Measurements from ENCODE around the gene GLIPR1. TPM values are rescaled to one million over a fixed set of nuclear protein-coding genes. Genes with fewer than 3 reads are reported as not detected.
"Not testable (repeated sequence)": the region's sequence is repeated elsewhere in the genome, so short reads cannot be mapped to it uniquely, and the experiment has no call there.

The GLIPR1 gene
- total and polyA plus RNA-seq, 4 experiments from 2014 or later: 96.1 to 222 (median 129) TPM

DNA sequence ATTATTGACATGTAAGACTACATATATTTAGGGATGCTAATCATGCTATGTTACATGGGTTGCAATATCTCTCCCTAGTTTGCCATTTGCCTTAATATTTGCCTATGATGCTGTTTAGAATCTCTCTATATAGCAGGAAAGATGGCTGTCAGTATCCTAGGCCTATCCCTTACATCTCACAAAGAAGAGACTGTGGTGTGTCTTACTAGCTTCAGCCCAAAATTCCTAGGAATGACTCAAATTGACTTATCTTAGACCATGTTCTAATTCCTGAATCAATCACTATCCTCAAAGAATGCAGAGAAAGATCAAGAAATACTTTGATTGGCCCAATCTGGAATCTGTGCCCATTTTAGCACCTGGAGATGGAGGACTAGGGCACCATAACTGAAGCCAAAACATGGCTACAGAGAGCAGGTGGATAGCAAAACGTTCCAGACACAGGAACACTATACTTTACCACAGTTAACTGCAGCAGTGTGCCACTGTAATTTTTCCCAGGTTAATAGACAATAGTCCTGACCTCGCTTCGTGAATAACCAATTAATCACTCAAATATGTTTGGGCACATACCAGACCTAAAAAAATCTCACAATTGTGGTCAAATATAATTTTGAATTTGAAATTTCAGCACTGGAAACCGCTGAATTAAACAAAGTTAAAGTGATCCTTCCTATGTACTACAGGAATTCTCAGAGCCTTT is 32.7 kb upstream of the GLIPR1 start:
- ChIA-PET POLR2A (ENCODE audit: partially characterized antibody) (no interaction called here), CTCF (ENCODE audit: partially characterized antibody) (interaction anchor here (1.7 to 2.5 kb wide), 4 partner anchors 10 to 37 kb away, joined by 4 to 24 read pairs (median 11); no protein-coding TSS in a partner anchor)
- no peak overlapping the region for H3K27ac ChIP-seq (ENCODE audit: low read depth, low read length)
- DNase-seq: no peak
- H3K27me3 Mint-ChIP-seq: peaks cover 0 to 3% of the 10 kb centered on the region in 2 donors
- H3K4me3 Mint-ChIP-seq: no peak overlapping the region
- no peaks in the 10 kb centered on the region for H3K36me3 Mint-ChIP-seq
- H3K27me3 ChIP-seq (ENCODE audit: insufficient read depth, low read length): no peaks in the 10 kb centered on the region
- intact Hi-C loops (cut with micrococcal nuclease): no loop called here
- H3K27ac Mint-ChIP-seq: no peak overlapping the region
- no peaks in the 10 kb centered on the region for H3K36me3 ChIP-seq (ENCODE audit: insufficient read depth, low read length)
- peaks cover 0 to 2% (median 0%) of the 10 kb centered on the region in 8 donors for H3K9me3 Mint-ChIP-seq
- H3K9me3 ChIP-seq (ENCODE audit: control insufficient read depth in 1 of 2, low read length in 2 of 2): no peaks in the 10 kb centered on the region
- H3K4me1 ChIP-seq (ENCODE audit: insufficient read depth, low read length): no peaks in the 10 kb centered on the region
- peaks cover 0 to 2% (median 0%) of the 10 kb centered on the region in 4 donors for H3K4me1 Mint-ChIP-seq
- H3K4me3 ChIP-seq (ENCODE audit: low read length in 2 of 2): no peak overlapping the region

DNA sequence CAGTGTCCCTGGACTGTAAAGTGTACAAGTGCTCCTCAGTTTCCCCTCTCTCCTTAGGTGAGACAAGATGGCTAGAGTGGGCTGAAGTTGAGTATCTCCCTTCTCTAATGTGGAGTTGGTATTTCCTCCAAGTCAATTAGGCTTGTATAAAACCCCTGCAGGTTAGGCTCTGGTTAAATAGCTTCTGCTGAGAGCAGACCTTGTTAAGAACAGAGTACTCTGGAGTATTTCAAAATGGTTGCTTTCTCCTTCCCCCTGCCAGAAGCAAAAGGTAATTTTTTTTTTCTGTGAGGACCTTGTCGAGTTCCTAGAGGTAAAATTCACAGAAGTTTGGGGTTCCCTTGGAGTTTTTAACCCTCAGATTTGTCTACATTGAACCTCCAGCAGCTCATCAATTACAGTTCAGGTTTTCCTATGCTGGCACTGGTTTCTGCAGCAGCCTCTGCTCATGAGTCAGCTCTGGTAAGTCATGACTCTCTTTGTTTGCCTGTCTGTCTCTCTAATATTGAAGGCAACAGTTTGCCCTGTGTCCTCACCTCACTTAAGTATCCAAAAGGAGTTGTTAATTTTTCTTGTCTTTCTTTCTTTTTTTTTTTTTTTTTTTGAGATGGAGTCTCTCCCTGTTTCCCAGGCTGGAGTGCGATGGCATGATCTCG is 27.8 kb upstream of the GLIPR1 start:
- Histone ChIP-seq H3K4me1 (ENCODE audit: insufficient read depth, low read length) (peaks cover 18% of the 10 kb centered on the region), H3K4me3 (ENCODE audit: low read length in 2 of 2) (no peak overlapping the region), H3K27ac (ENCODE audit: low read depth, low read length) (no peak overlapping the region), H3K9me3 (ENCODE audit: control insufficient read depth in 1 of 2, low read length in 2 of 2) (no peaks in the 10 kb centered on the region), H3K27me3 (ENCODE audit: insufficient read depth, low read length) (no peaks in the 10 kb centered on the region), H3K36me3 (ENCODE audit: insufficient read depth, low read length) (no peaks in the 10 kb centered on the region)
- ChIA-PET POLR2A (ENCODE audit: partially characterized antibody) (interaction anchor here (16.6 kb wide), 1 partner anchor 27 kb away, joined by 204 read pairs; the partner anchor contains the start of gene GLIPR1), CTCF (ENCODE audit: partially characterized antibody) (interaction anchor here (1.1 to 6.2 kb wide), 3 partner anchors 15 to 52 kb away, joined by 3 to 56 read pairs (median 7); no protein-coding TSS in a partner anchor)
- no peak overlapping the region for H3K27ac Mint-ChIP-seq
- peaks cover 0 to 3% (median under 1%) of the 10 kb centered on the region in 8 donors for H3K9me3 Mint-ChIP-seq
- DNase-seq: no peak
- peaks cover 15 to 24% (median 18%) of the 10 kb centered on the region in 4 donors for H3K4me1 Mint-ChIP-seq
- intact Hi-C loops (cut with micrococcal nuclease): no loop called here
- no peak overlapping the region for H3K4me3 Mint-ChIP-seq
- no peaks in the 10 kb centered on the region for H3K27me3 Mint-ChIP-seq
- peaks cover 0 to 3% of the 10 kb centered on the region in 2 donors for H3K36me3 Mint-ChIP-seq

DNA sequence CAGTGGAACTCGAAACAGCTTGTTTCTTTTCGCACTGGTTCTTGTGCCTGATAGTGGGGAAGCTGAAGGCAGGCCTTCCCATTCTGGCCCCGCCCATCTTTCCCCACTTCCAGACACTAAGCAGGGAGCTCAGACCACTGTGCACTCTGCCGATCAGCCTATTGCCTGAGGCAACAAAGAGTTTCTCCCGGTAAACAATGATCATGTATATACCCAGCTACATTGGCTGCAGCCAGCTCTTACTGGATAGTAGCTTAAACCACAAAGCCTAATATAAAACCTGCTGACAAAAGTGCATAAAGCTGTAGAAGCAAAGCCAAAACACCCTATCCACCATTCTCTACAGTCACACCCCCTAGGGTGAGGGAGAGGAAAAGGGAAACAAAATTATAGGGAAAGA is 24.7 kb upstream of the GLIPR1 start:
- no peaks in the 10 kb centered on the region for H3K9me3 ChIP-seq (ENCODE audit: control insufficient read depth in 1 of 2, low read length in 2 of 2)
- ChIA-PET POLR2A (ENCODE audit: partially characterized antibody) (interaction anchor here (0.8 to 16.6 kb wide), 5 partner anchors 18 to 65 kb away, joined by 3 to 204 read pairs (median 3); partner anchors contain the start of genes GLIPR1 and GLIPR1L2), CTCF (ENCODE audit: partially characterized antibody) (interaction anchor here (1.2 to 6.2 kb wide), 5 partner anchors 10 to 29 kb away, joined by 4 to 56 read pairs (median 4); partner anchors contain the start of gene GLIPR1)
- H3K27ac ChIP-seq (ENCODE audit: low read depth, low read length): no peak overlapping the region
- peaks cover 0 to 3% of the 10 kb centered on the region in 2 donors for H3K36me3 Mint-ChIP-seq
- peaks cover 39 to 52% (median 45%) of the 10 kb centered on the region in 4 donors for H3K4me1 Mint-ChIP-seq
- no peaks in the 10 kb centered on the region for H3K27me3 ChIP-seq (ENCODE audit: insufficient read depth, low read length)
- H3K9me3 Mint-ChIP-seq: peaks cover 0 to 7% (median 2%) of the 10 kb centered on the region in 8 donors
- intact Hi-C loops (cut with micrococcal nuclease): loop anchor here (2.0 kb wide), 1 partner anchor 17 kb away; no protein-coding TSS in a partner anchor
- peak overlapping the region in 2 of 8 donors; percentile 19 to 44 for H3K4me3 Mint-ChIP-seq
- peak overlapping the region in 2 of 7 donors; percentile 15 to 43 for H3K27ac Mint-ChIP-seq
- no peaks in the 10 kb centered on the region for H3K27me3 Mint-ChIP-seq
- H3K36me3 ChIP-seq (ENCODE audit: insufficient read depth, low read length): no peaks in the 10 kb centered on the region
- no peak overlapping the region for H3K4me3 ChIP-seq (ENCODE audit: low read length in 2 of 2)
- DNase-seq: no peak
- peaks cover 46% of the 10 kb centered on the region for H3K4me1 ChIP-seq (ENCODE audit: insufficient read depth, low read length)

DNA sequence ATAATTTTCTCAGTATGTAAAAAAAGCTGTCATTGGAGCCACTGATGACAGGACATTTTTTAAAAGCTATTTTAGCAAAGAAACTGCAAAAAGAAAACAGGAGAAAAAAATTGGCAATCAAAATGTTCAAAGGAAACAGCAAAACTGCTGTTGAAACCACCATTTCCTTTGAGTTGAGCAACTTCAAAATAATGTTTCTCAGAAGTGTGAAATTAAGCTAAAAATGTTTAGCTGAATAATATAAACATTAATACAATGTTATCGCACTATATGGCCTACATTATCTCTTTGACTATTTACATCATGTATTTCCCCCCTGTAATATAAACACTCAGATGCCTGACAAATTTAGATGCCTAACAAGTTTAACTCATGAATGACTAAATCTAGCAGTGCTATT is 23.4 kb upstream of the GLIPR1 start:
- peaks cover 48% of the 10 kb centered on the region for H3K4me1 ChIP-seq (ENCODE audit: insufficient read depth, low read length)
- no peaks in the 10 kb centered on the region for H3K9me3 ChIP-seq (ENCODE audit: control insufficient read depth in 1 of 2, low read length in 2 of 2)
- DNase-seq: peak in 4 of 5 donors; percentile 29 to 41 (median 36)
- H3K27ac ChIP-seq (ENCODE audit: low read depth, low read length): no peak overlapping the region
- intact Hi-C loops (cut with micrococcal nuclease): loop anchor here (1.0 to 2.0 kb wide), 2 partner anchors 18 to 23 kb away; partner anchors contain the start of gene GLIPR1
- CTCF ChIA-PET (ENCODE audit: partially characterized antibody): interaction anchor here (0.9 to 6.2 kb wide), 5 partner anchors 11 to 66 kb away, joined by 3 to 56 read pairs (median 4); partner anchors contain the start of gene GLIPR1L2
- peaks cover 0 to 7% (median 2%) of the 10 kb centered on the region in 8 donors for H3K9me3 Mint-ChIP-seq
- POLR2A ChIA-PET (ENCODE audit: partially characterized antibody): interaction anchor here (0.9 to 16.6 kb wide), 5 partner anchors 14 to 66 kb away, joined by 3 to 204 read pairs (median 7); partner anchors contain the start of genes GLIPR1 and GLIPR1L2
- H3K36me3 ChIP-seq (ENCODE audit: insufficient read depth, low read length): no peaks in the 10 kb centered on the region
- peak overlapping the region in 7 of 8 donors; percentile 6 to 68 (median 62) for H3K4me3 Mint-ChIP-seq
- H3K27me3 ChIP-seq (ENCODE audit: insufficient read depth, low read length): no peaks in the 10 kb centered on the region
- H3K36me3 Mint-ChIP-seq: peaks cover 0 to 3% of the 10 kb centered on the region in 2 donors
- H3K27ac Mint-ChIP-seq: peak overlapping the region in 4 of 7 donors; percentile 17 to 93 (median 45)
- peaks cover 39 to 63% (median 51%) of the 10 kb centered on the region in 4 donors for H3K4me1 Mint-ChIP-seq
- H3K27me3 Mint-ChIP-seq: no peaks in the 10 kb centered on the region
- no peak overlapping the region for H3K4me3 ChIP-seq (ENCODE audit: low read length in 2 of 2)

DNA sequence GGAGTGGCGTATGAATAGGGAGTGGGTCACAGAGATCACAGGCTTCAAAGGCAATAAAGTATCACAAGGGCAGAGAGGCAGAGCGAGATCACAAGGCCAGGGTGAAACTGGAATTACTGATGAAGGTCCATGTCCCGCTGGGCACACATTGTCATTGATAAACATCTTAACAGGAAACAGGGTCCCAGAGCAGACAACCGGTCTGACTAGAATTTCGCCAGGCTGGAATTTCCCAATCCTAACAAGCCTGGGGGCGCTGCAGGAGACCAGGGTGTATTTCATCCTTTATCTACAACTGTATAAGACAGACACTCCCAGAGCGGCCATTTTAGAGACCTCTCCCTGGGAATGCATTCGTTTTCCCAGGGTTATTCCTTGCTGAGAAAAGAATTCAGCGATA is 22.7 kb upstream of the GLIPR1 start:
- not testable (repeated sequence) for H3K27ac ChIP-seq (ENCODE audit: low read depth, low read length); H3K36me3 ChIP-seq (ENCODE audit: insufficient read depth, low read length); H3K9me3 ChIP-seq (ENCODE audit: control insufficient read depth in 1 of 2, low read length in 2 of 2); H3K27me3 Mint-ChIP-seq; H3K9me3 Mint-ChIP-seq; H3K4me3 ChIP-seq (ENCODE audit: low read length in 2 of 2); H3K27me3 ChIP-seq (ENCODE audit: insufficient read depth, low read length); DNase-seq; H3K36me3 Mint-ChIP-seq
- ChIA-PET POLR2A (ENCODE audit: partially characterized antibody) (interaction anchor here (0.9 to 16.6 kb wide), 5 partner anchors 14 to 67 kb away, joined by 3 to 204 read pairs (median 7); partner anchors contain the start of genes GLIPR1 and GLIPR1L2), CTCF (ENCODE audit: partially characterized antibody) (interaction anchor here (0.9 to 6.2 kb wide), 5 partner anchors 20 to 67 kb away, joined by 3 to 56 read pairs (median 7); partner anchors contain the start of gene GLIPR1L2)
- peaks cover 48% of the 10 kb centered on the region for H3K4me1 ChIP-seq (ENCODE audit: insufficient read depth, low read length)
- Mint-ChIP-seq H3K4me1 (peaks cover 42 to 70% (median 55%) of the 10 kb centered on the region in 4 donors), H3K27ac (peak overlapping the region; percentile 47 to 93 (median 81)), H3K4me3 (peak overlapping the region in 7 of 8 donors; percentile 45 to 66 (median 58))
- intact Hi-C loops (cut with micrococcal nuclease): loop anchor here (1.0 to 2.0 kb wide), 2 partner anchors 19 to 22 kb away; partner anchors contain the start of gene GLIPR1

DNA sequence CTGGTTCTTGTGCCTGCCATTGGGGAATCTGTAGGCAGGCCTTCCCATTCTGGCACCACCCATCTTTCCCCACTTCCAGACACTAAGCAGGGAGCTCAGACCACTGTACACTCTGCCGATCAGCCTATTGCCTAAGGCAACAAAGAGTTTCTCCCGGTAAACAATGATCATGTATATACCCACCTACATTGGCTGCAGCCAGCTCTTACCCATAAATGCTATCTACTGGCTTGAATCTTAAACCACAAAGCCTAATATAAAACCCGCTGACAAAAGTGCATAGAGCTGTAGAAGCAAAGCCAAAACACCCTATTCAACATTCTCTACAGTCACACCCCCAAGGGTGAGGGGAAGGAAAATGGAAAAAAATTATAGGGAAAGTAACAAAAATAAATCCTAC is 20.8 kb upstream of the GLIPR1 start:
- Mint-ChIP-seq H3K27me3 (no peaks in the 10 kb centered on the region), H3K9me3 (peaks cover 0 to 9% (median 4%) of the 10 kb centered on the region in 8 donors), H3K36me3 (peaks cover 0 to 3% of the 10 kb centered on the region in 2 donors), H3K4me3 (peak overlapping the region in 7 of 8 donors; percentile 19 to 79 (median 64)), H3K27ac (peak overlapping the region; percentile 2 to 88 (median 72)), H3K4me1 (peaks cover 42 to 70% (median 55%) of the 10 kb centered on the region in 4 donors)
- no peaks in the 10 kb centered on the region for H3K9me3 ChIP-seq (ENCODE audit: control insufficient read depth in 1 of 2, low read length in 2 of 2)
- intact Hi-C loops (cut with micrococcal nuclease): no loop called here
- DNase-seq: no peak
- POLR2A ChIA-PET (ENCODE audit: partially characterized antibody): interaction anchor here (1.3 to 16.6 kb wide), 2 partner anchors 10 to 20 kb away, joined by 3 to 204 read pairs; partner anchors contain the start of gene GLIPR1
- H3K4me1 ChIP-seq (ENCODE audit: insufficient read depth, low read length): peaks cover 48% of the 10 kb centered on the region
- no peaks in the 10 kb centered on the region for H3K27me3 ChIP-seq (ENCODE audit: insufficient read depth, low read length)
- H3K4me3 ChIP-seq (ENCODE audit: low read length in 2 of 2): peak overlapping the region in 1 of 2 donors; percentile 11
- CTCF ChIA-PET (ENCODE audit: partially characterized antibody): interaction anchor here (0.8 to 4.1 kb wide), 5 partner anchors 12 to 69 kb away, joined by 3 to 37 read pairs (median 12); partner anchors contain the start of genes GLIPR1 and GLIPR1L2
- H3K27ac ChIP-seq (ENCODE audit: low read depth, low read length): no peak overlapping the region
- no peaks in the 10 kb centered on the region for H3K36me3 ChIP-seq (ENCODE audit: insufficient read depth, low read length)
